Chondrocyte (in vitro differentiated cells): ENCODE data around the gene TP53. TPM values are rescaled to one million over a fixed set of nuclear protein-coding genes. Genes with fewer than 3 reads are reported as not detected.

Experiments used
- DNase-seq: peaks from one replicate; pipeline ENCODE4 v3.0.0; 2021; ENCODE audit warnings: mixed read lengths, low spot score
- H3K27ac Mint-ChIP-seq: one replicate; pipeline ENCODE4 v1.8.0; 2021; ENCODE audit warnings: mild to moderate bottlenecking, moderate library complexity, mixed read lengths; ENCODE audit not compliant: unreplicated experiment
- H3K27me3 Mint-ChIP-seq: 2 replicates; pipeline ENCODE4 v1.8.0; 2021; ENCODE audit warnings: low read depth, mixed read lengths
- H3K36me3 Mint-ChIP-seq: 2 replicates; pipeline ENCODE4 v1.8.0; 2021; ENCODE audit warnings: low read depth, mixed read lengths
- H3K4me1 Mint-ChIP-seq: 2 replicates; pipeline ENCODE4 v1.8.0; 2021; ENCODE audit warnings: low read depth, mild to moderate bottlenecking, mixed read lengths
- H3K4me3 Mint-ChIP-seq: one replicate; pipeline ENCODE4 v1.8.0; 2021; ENCODE audit warnings: mild to moderate bottlenecking, moderate library complexity, mixed read lengths; ENCODE audit not compliant: unreplicated experiment
- H3K9me3 Mint-ChIP-seq: 2 replicates; pipeline ENCODE4 v1.8.0; 2021; ENCODE audit warnings: low read depth, mixed read lengths
- total RNA-seq: library from RNA; stranded (reverse); gene quantifications from 3 replicates; pipeline ENCODE4 v1.2.1, GENCODE V29; 2021
- TF ChIP-seq, protein P1 (sequence below): fragments of 200-600 bp; sonication (generic); IDR thresholded peaks from 2 replicates; pipeline ENCODE4 v1.5.0; 2021; ENCODE audit warnings: antibody characterized with exemption, mild to moderate bottlenecking, moderate library complexity

TP53 gene
- total RNA-seq, 1 donor from 2014 or later = 74.5 TPM

DNA sequence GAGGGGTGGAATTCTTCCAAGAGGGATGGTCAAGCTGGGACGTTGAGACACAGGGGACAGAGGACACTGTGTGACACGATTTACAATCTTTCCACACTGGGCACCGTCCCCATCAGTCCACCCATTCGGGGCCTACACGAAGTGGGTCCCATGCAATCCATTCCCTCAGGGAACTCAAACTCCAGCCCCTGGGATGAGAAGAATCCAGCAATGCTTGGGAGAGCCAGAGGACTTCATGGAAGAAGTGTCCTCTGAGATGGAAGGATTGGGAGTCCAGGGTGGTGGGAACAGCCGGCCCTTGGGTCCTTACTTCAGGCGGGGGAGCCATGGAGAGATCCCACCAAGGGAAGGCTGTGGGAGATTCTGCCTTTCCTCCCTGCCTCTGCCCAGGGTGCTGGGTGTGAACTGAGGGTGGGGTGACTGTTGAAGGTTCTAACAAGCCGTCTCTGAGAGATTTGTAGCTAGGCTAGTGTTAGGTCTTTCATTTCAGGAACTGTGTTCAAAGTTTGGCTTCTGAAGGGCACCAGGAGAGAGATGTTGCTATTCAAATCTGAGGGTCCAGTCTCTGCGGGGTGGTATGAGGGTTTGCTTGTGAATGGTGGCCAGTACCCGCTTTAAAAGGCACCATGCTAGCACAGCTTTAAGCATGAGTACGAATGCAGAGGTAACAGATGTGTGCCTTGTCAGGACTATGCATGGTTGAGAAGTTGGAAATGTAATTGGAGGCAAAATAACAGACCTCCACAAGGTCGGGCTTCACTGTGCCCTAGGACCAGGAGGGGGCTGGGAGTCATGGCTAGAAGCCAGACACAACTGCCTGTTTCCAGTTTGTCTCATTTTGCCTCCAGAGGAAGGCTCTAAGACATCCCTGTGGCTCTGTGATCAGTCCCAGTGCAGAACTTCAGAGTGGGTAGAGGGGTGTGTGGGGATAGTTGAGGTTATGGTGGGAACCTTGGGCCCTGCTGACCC is 34.6 kb downstream of the TP53 start:
- Mint-ChIP-seq H3K4me1 (peaks cover 26% of the 10 kb centered on the region), H3K27me3 (peaks cover 15% of the 10 kb centered on the region), H3K4me3 (peak overlapping the region; percentile 45), H3K27ac (no peak overlapping the region), H3K9me3 (no peaks in the 10 kb centered on the region), H3K36me3 (no peaks in the 10 kb centered on the region)
- TF ChIP-seq, protein P1, sequence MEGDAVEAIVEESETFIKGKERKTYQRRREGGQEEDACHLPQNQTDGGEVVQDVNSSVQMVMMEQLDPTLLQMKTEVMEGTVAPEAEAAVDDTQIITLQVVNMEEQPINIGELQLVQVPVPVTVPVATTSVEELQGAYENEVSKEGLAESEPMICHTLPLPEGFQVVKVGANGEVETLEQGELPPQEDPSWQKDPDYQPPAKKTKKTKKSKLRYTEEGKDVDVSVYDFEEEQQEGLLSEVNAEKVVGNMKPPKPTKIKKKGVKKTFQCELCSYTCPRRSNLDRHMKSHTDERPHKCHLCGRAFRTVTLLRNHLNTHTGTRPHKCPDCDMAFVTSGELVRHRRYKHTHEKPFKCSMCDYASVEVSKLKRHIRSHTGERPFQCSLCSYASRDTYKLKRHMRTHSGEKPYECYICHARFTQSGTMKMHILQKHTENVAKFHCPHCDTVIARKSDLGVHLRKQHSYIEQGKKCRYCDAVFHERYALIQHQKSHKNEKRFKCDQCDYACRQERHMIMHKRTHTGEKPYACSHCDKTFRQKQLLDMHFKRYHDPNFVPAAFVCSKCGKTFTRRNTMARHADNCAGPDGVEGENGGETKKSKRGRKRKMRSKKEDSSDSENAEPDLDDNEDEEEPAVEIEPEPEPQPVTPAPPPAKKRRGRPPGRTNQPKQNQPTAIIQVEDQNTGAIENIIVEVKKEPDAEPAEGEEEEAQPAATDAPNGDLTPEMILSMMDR = no peak
- DNase-seq = no peak

DNA sequence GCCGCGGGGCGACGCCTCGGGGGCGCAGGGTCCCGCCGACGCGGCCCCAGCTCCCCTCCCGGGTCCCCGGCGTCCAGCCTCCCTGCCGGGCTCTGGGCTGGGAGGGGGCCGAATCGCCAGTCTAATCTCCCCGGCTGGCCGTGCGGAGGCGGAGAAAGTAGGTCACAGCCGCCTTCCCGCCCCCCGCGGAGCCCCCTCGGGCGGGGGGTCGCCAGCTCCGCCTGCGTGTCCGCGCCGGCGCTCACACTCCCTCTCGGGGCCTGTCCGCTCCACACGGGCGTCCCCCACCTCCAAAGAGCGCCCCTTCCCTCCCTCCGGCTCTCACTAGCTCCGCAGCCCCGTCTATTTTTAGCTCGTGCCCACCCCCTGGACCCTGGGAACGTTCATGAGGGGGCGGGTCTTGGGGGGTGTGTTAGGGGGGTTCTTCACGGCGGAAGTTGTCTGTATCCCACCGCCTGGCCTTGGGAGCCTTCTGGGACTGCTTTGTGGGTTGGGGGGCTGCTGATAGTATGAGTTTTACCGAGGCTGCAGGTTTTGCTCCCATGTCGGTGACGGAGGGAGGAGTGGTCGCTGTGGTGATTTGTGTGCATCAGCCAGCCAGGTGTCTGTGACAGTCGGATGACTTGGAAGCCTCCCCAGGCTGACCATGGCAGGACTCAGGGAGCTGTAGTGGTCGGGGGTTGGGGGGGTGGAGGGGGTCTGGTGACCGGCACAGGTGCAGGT is 35.5 kb downstream of the TP53 start:
- Mint-ChIP-seq H3K4me1 (peaks cover 19% of the 10 kb centered on the region), H3K27me3 (peaks cover 15% of the 10 kb centered on the region), H3K9me3 (no peaks in the 10 kb centered on the region), H3K27ac (no peak overlapping the region), H3K4me3 (peak overlapping the region; percentile 45), H3K36me3 (no peaks in the 10 kb centered on the region)
- TF ChIP-seq, protein P1 = peak; percentile 10
- DNase-seq = no peak

DNA sequence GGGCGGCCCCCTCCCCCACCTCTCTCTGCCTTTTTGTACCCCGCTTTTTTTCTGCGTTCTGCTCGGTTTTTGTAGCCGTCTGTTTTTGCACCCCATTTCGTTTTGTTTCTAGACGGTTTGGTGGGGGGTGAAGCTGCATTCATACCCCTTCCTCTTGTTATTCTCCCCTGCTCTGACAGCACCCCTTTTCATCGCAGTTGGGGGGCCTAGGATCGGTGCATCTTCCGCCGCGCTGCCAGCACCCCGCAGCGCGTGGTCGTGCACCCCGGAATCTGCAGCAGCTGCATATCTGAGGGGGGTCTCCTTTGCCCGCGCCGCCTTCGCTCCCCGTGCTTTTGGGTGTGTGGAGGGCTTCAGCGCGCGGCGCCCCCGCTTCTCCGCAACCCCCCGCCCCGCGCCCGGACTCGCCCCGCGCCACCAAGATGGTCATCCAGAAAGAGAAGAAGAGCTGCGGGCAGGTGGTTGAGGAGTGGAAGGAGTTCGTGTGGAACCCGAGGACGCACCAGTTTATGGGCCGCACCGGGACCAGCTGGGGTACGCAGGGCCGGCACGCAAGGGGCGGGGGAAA is 36.1 kb downstream of the TP53 start:
- DNase-seq = no peak
- Mint-ChIP-seq H3K36me3 (no peaks in the 10 kb centered on the region), H3K9me3 (no peaks in the 10 kb centered on the region), H3K4me3 (peak overlapping the region; percentile 69), H3K27ac (no peak overlapping the region), H3K27me3 (peaks cover 15% of the 10 kb centered on the region), H3K4me1 (peaks cover 19% of the 10 kb centered on the region)
- TF ChIP-seq, protein P1 = no peak

DNA sequence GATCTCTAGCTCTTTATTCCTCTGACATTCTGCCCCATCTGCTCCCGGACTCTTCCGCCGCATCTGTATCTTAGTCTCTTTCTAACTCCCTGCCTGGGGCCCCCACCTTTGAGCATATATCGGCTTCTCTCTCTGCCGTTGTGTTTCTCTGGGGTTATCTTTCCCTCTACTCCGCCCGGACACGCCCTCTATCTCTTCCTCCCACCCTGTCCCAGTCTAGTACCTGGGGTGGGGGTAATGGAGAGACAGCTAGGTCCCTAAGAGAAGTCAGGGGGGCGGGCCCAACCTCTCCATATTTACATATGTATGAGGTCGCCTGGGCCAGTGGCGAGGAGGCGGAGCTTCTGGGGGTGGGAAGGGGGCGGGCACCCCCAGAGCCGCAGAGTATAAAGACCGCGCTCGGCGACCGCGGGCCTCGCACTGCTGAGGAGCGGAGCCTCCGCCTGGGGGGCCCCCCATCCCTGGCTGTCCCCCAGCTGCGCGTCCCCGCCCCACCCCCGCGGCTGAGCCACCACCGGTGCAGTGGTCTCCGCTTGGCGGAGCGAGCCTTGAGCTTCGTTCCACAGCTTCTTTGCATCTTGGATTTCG is 36.7 kb downstream of the TP53 start, which contains the start of gene ATP1B2:
TSS of gene ATP1B2 (plus strand) at position 418 of the 588 bp plus-strand sequence. CDS start 593 bp downstream, outside the sequence.
- no peaks in the 10 kb centered on the region for H3K36me3 Mint-ChIP-seq
- no peak for DNase-seq
- TF ChIP-seq, protein P1 = no peak
- peaks cover 15% of the 10 kb centered on the region for H3K27me3 Mint-ChIP-seq
- no peak within 1 kb of the TSS for H3K27ac Mint-ChIP-seq
- H3K4me1 Mint-ChIP-seq = peaks cover 19% of the 10 kb centered on the region
- H3K9me3 Mint-ChIP-seq = no peaks in the 10 kb centered on the region
- H3K4me3 Mint-ChIP-seq = peak within 1 kb of the TSS; percentile 69
